Prostate gland (tissue), 2 donors: ENCODE results near the gene PLXNB1.

Source experiments
- POLR2A ChIP-seq: fragments of 450-650 bp; IDR thresholded peaks from one replicate; pipeline ENCODE4 v1.6.1; 2016; ENCODE audit warnings: antibody characterized with exemption, mild to moderate bottlenecking
- POLR2AphosphoS5 ChIP-seq: sonication (generic); formaldehyde crosslinking; IDR thresholded peaks from one replicate; pipeline ENCODE4 v1.6.1; 2017; ENCODE audit warnings: antibody characterized with exemption
- TF ChIP-seq, protein P1 (sequence below), 4 experiments: fragments of 200-600 bp in 2 of 4; fragments of 450-650 bp in 2 of 4; sonication (generic) in 2 of 4; IDR thresholded peaks; 1 replicate in 3 of 4; 2 replicates in 1 of 4; pipeline ENCODE4 v1.5.1; 2016 to 2019; ENCODE audit warnings: antibody characterized with exemption in 4 of 4, mild to moderate bottlenecking in 2 of 4, moderate library complexity in 2 of 4

GRCh38 chr3:48425281-48425812 is 4.5 kb downstream of the PLXNB1 start:
- TF ChIP-seq POLR2A (no peak), POLR2AphosphoS5 (no peak)
- TF ChIP-seq, protein P1, sequence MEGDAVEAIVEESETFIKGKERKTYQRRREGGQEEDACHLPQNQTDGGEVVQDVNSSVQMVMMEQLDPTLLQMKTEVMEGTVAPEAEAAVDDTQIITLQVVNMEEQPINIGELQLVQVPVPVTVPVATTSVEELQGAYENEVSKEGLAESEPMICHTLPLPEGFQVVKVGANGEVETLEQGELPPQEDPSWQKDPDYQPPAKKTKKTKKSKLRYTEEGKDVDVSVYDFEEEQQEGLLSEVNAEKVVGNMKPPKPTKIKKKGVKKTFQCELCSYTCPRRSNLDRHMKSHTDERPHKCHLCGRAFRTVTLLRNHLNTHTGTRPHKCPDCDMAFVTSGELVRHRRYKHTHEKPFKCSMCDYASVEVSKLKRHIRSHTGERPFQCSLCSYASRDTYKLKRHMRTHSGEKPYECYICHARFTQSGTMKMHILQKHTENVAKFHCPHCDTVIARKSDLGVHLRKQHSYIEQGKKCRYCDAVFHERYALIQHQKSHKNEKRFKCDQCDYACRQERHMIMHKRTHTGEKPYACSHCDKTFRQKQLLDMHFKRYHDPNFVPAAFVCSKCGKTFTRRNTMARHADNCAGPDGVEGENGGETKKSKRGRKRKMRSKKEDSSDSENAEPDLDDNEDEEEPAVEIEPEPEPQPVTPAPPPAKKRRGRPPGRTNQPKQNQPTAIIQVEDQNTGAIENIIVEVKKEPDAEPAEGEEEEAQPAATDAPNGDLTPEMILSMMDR (IDR thresholded peaks at IDR 0.05): no peak
